ENCODE data around the gene ADCK1. TPM values are rescaled to one million over a fixed set of nuclear protein-coding genes. Genes with fewer than 3 reads are reported as not detected.
A peak's percentile ranks its signal among the peaks of the same experiment; 100 is the strongest.

The ADCK1 gene
- total and polyA plus RNA-seq, 2 of the 13 experiments (the other 11 are each of a cell fraction or from before 2014, with no cell fraction given), result 3.9 to 6.3 TPM

GRCh38 chr14:77799863-77800730 lies at the start of gene ADCK1 (continued):
- TF ChIP-seq XRCC5 (optimal IDR thresholded peaks at IDR 0.05; ENCODE audit: low read length) (peak; percentile 62), ZNF512 (CRISPR knock-in tag; IDR thresholded peaks at IDR 0.05) (0 out of 2 replicates have a peak, but pooled peaks have one; percentile 67), BCL6 (CRISPR knock-in tag; IDR thresholded peaks at IDR 0.05) (peak; percentile 9; the same call in 1 of the 2 replicates), ZNF777 (CRISPR knock-in tag; IDR thresholded peaks at IDR 0.05) (no peak; the same call in none of the 2 replicates), NKX3-1 (CRISPR knock-in tag; IDR thresholded peaks at IDR 0.05) (peak; percentile 46; the same call in 1 of the 2 replicates), RAD51 (IDR thresholded peaks at IDR 0.05; ENCODE audit: borderline replicate concordance) (peak; percentile 74), ZNF441 (CRISPR knock-in tag; IDR thresholded peaks at IDR 0.05; ENCODE audit: borderline replicate concordance) (peak; percentile 74), ZNF564 (CRISPR knock-in tag; IDR thresholded peaks at IDR 0.05) (peak; percentile 65; the same call in 1 of the 2 replicates), CBFB (CRISPR knock-in tag; IDR thresholded peaks at IDR 0.05) (peak; percentile 62; the same call in 1 of the 2 replicates), HDAC2 (CRISPR knock-in tag; IDR thresholded peaks at IDR 0.05) (peak; percentile 63; the same call in 1 of the 2 replicates), STAT5B (CRISPR knock-in tag; IDR thresholded peaks at IDR 0.05) (no peak), KLF13 (CRISPR knock-in tag; IDR thresholded peaks at IDR 0.05) (0 out of 2 replicates have a peak, but pooled peaks have one; percentile 59), MYPOP (CRISPR knock-in tag; IDR thresholded peaks at IDR 0.05) (peak; percentile 58; the same call in 1 of the 2 replicates), ZNF33B (CRISPR knock-in tag; IDR thresholded peaks at IDR 0.05) (peak; percentile 27; the same call in 1 of the 2 replicates), ZNF605 (CRISPR knock-in tag; IDR thresholded peaks at IDR 0.05) (peak; percentile 70; the same call in 1 of the 2 replicates), NR2F1 (CRISPR knock-in tag; IDR thresholded peaks at IDR 0.05) (peak; percentile 28 to 90; a peak in 3 of 4 replicates), DNMT1 (CRISPR knock-in tag; IDR thresholded peaks at IDR 0.05) (peak; percentile 91), CTCF (CRISPR knock-in tag; IDR thresholded peaks at IDR 0.05) (peak; percentile 57), HOXD1 (CRISPR knock-in tag; IDR thresholded peaks at IDR 0.05) (no peak), ZNF607 (CRISPR knock-in tag; IDR thresholded peaks at IDR 0.05; ENCODE audit: borderline replicate concordance) (peak; percentile 75; the same call in 1 of the 2 replicates), E2F2 (CRISPR knock-in tag; IDR thresholded peaks at IDR 0.05; ENCODE audit: borderline replicate concordance) (peak; percentile 29; the same call in 1 of the 2 replicates), HCFC1 (IDR thresholded peaks at IDR 0.05; ENCODE audit: low read depth, low read length) (peak; percentile 84), ZNF639 (CRISPR knock-in tag; conservative IDR thresholded peaks at IDR 0.05) (peak; percentile 67; the same call in 1 of the 2 replicates)

All from HepG2 (cell line).